HG03442 (cell line): ENCODE data around the gene ZNF397.
A peak's percentile ranks its signal among the peaks of the same experiment; 100 is the strongest.

Experiments
- ATAC-seq: cut with Tn5 transposase; IDR thresholded peaks from one replicate; pipeline ENCODE4 v1.9.1; 2021; ENCODE audit warnings: mild to moderate bottlenecking, moderate library complexity; ENCODE audit not compliant: unreplicated experiment

Gene ZNF397

DNA sequence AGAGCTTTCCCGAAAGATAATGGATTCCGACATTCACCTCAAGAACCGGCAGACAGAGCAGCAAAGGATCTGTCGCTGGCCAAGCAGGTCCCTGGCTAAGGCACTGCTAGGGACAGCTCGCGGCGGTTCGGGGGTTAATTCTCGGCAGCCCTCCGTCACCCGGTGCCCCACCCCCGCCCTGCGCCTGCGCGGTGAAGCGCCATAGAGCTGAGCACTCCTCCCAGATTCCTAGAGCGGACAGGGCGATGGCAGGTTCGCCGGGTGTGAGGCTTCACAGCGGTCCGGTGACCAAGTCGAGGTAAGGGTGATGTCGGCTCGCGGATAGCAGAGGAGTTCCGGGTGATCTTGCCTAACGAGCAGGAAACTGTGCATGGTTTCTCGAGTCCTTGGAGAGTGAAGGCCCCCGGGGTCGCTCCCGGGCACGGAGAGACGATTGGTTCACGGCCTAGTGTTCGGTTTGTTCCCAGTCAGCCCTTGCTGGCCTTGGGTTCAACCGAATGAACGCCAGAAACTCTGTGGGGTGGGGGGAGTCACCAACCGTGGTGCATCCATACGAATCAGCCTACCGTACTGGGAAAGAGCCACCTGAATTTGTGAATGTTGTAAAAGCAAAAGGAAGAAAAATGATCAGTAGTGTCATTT is 49.4 kb downstream of the ZNF397 start, which contains the start of gene ZSCAN30:
Gene ZSCAN30 (minus strand): TSS at position 136 of the 642 bp plus-strand sequence. CDS start 25,877 bp downstream, outside the sequence.
- ATAC-seq = peak; percentile 92

DNA sequence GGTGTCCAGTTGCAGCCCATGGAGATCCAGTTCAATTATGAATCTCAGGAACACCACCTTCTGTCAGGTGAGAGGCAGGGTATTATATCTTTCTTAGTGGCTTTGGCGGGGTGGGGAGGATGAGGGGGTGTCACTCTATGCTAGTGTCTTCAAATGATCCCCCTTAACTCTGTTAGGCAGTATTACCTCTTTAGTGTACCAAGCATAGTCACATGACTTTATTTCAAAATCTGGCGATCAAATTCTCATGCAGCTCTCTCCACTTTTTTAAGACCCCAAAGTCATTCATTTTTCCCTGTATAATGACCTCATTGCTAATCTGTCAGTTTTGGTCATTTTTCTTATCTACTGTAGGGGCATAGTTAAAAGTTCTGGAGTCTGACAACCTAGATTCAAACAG is 50.3 kb downstream of the ZNF397 start:
- no peak for ATAC-seq

DNA sequence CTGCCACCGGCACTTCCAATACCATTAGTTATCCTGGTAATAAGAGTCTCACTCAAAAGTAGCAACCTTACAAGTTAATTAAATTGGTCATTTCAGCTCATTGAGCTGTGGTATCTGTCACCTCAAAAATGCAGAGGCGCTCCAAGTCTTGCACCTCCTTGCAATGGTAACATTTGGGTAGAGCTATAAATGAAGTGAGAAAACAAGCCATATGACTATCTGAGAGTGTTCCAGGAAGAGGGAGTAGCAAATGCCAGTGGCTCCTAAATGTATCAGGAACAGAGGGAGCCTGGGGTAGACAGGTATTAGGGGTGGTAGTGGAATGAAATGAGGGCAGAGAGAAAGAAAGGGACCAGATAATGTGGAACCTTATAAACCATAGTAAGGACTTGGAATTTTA is 55.2 kb downstream of the ZNF397 start:
- no peak for ATAC-seq

DNA sequence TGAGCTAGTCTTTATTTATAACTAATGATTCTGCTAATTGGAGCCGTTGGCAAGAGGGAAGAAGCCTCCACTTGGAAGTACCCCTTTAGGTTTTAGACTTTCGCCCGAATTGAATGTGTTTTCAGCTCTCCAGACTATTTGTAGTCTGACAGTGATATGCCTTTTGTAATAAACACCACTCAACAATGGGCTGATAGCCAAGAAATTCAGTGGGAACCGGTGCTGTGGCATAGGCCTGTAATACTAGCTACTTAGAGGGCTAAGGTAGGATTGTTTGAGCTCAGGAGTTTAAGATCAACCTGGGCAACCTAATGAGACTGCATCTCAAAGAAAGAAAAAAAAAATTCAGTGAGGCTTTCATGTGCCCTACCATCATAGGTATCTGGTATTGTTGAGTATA is 62.8 kb downstream of the ZNF397 start:
- no peak for ATAC-seq

DNA sequence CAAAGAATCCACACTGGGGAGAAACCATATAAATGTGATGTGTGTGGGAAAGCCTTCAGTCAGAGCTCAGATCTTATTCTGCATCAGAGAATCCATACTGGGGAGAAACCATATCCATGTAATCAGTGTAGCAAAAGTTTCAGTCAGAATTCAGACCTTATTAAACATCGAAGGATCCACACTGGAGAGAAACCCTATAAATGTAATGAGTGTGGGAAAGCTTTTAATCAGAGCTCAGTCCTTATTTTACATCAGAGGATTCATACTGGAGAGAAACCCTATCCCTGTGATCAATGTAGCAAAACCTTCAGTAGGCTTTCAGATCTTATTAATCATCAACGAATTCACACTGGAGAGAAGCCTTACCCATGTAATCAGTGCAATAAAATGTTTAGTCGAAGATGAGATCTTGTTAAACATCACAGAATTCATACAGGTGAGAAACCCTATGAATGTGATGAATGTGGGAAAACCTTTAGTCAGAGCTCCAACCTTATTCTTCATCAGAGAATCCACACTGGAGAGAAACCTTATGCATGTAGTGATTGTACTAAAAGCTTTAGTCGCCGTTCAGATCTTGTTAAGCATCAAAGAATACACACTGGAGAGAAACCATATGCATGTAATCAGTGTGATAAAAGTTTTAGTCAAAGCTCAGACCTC is 65.9 kb downstream of the ZNF397 start:
- no peak for ATAC-seq
